A549 (cell line): ENCODE data around the gene ARAP1. TPM values are rescaled to one million over a fixed set of nuclear protein-coding genes. Genes with fewer than 3 reads are reported as not detected.

ENCODE experiments used
- ATAC-seq, 2 experiments: fragments of 200-7000 bp in 1 of 2; fragments of >200 bp in 1 of 2; cut with Nextera tagmentation in 1 of 2; cut with Tn5 transposase in 1 of 2; 3 replicates each; pipeline versions ENCODE4 v1.8.0 to v1.9.1; 2018 to 2020; ENCODE audit warnings: mild to moderate bottlenecking in 1 of 2, moderate library complexity in 1 of 2
- CTCF ChIA-PET: fragments of 300-600 bp; sonication (Branson Sonifier 250); formaldehyde crosslinking; extraction: SDS; loops from one replicate; lab custom pipeline; 2021; ENCODE audit warnings: antibody characterized with exemption, inconsistent platforms; lab: Yijun Ruan, JAX
- POLR2A ChIA-PET: fragments of 350-600 bp; formaldehyde crosslinking; extraction: SDS; loops from one replicate; lab custom pipeline; 2021; ENCODE audit warnings: antibody characterized with exemption, inconsistent platforms; lab: Yijun Ruan, JAX
- DNase-seq, 2 experiments: peaks; one replicate each; pipeline versions ENCODE4 v3.0.0 to v3.0.0-alpha.2; 2011 to 2016; ENCODE audit warnings: low read depth in 1 of 2, low spot score in 1 of 2
- FAIRE-seq: peaks from 2 replicates; lab custom pipeline; 2011; peaks lifted over from hg19 to GRCh38; lab: Jason Lieb, UNC
- H3K27ac ChIP-seq, 2 experiments: fragments of >200 bp; sonication (Bioruptor Twin); formaldehyde crosslinking; 3 replicates each; pipeline ENCODE4 v1.5.1; 2016 to 2017
- H3K4me1 ChIP-seq: fragments of >200 bp; sonication (Bioruptor Twin); formaldehyde crosslinking; 3 replicates; pipeline ENCODE4 v1.6.1; 2016
- H3K4me2 ChIP-seq: fragments of >200 bp; sonication (Bioruptor Twin); formaldehyde crosslinking; 3 replicates; pipeline ENCODE4 v1.6.1; 2016
- H3K4me3 ChIP-seq: fragments of >200 bp; sonication (Bioruptor Twin); formaldehyde crosslinking; 3 replicates; pipeline ENCODE4 v1.5.1; 2016
- H3K9me3 ChIP-seq: fragments of >200 bp; sonication (Bioruptor Twin); formaldehyde crosslinking; 3 replicates; pipeline ENCODE4 v1.6.1; 2016
- ATOH8 ChIP-seq: fragments of 250-450 bp; sonication (Bioruptor Pico); IDR thresholded peaks from 2 replicates; pipeline ENCODE4 v1.5.0; 2020; ENCODE audit warnings: low read depth, mild to moderate bottlenecking, moderate library complexity
- CBX8 ChIP-seq: fragments of 200-600 bp; sonication (generic); IDR thresholded peaks from 2 replicates; pipeline ENCODE4 v1.6.1; 2016
- CHD2 ChIP-seq: fragments of 150-350 bp; IDR thresholded peaks from 2 replicates; pipeline ENCODE4 v1.6.1; 2014; ENCODE audit warnings: low read length; ENCODE audit not compliant: partially characterized antibody
- CHD4 ChIP-seq: fragments of 200-600 bp; sonication (generic); IDR thresholded peaks from 2 replicates; pipeline ENCODE4 v1.6.1; 2016; ENCODE audit warnings: antibody characterized with exemption, mild to moderate bottlenecking, borderline replicate concordance
- CTCF ChIP-seq: fragments of >200 bp; sonication (Bioruptor Twin); formaldehyde crosslinking; IDR thresholded peaks from 3 replicates; pipeline ENCODE4 v1.5.1; 2016
- E2F6 ChIP-seq: IDR thresholded peaks from 2 replicates; pipeline ENCODE4 v1.6.1; 2012; ENCODE audit warnings: low read depth, borderline replicate concordance
- ESRRA ChIP-seq: fragments of 150-350 bp; IDR thresholded peaks from 2 replicates; pipeline ENCODE4 v1.6.1; 2014; ENCODE audit warnings: mild to moderate bottlenecking, low read length, borderline replicate concordance
- HES2 ChIP-seq: fragments of >200 bp; sonication (Bioruptor Twin); formaldehyde crosslinking; IDR thresholded peaks from 2 replicates; pipeline ENCODE4 v1.6.1; 2016
- HMGXB4 ChIP-seq: fragments of 250-450 bp; sonication (Bioruptor Pico); IDR thresholded peaks from 2 replicates; pipeline ENCODE4 v1.5.0; 2021; ENCODE audit warnings: mild to moderate bottlenecking, moderate library complexity, borderline replicate concordance
- HOXB5 ChIP-seq: fragments of 250-450 bp; sonication (Bioruptor Pico); IDR thresholded peaks from 2 replicates; pipeline ENCODE4 v1.5.0; 2020; ENCODE audit warnings: mild to moderate bottlenecking, moderate library complexity
- JUN ChIP-seq, 2 experiments: fragments of >200 bp; sonication (Bioruptor Twin); formaldehyde crosslinking; IDR thresholded peaks; 2 replicates in 1 of 2; 3 replicates in 1 of 2; pipeline ENCODE4 v1.6.1; 2016 to 2017
- KDM1A ChIP-seq: fragments of 200-600 bp; sonication (generic); IDR thresholded peaks from 2 replicates; pipeline ENCODE4 v1.6.1; 2016; ENCODE audit warnings: low read depth, mild to moderate bottlenecking
- KDM5A ChIP-seq: fragments of 200-600 bp; sonication (generic); IDR thresholded peaks from 2 replicates; pipeline ENCODE4 v1.6.1; 2016; ENCODE audit warnings: antibody characterized with exemption, mild to moderate bottlenecking
- MAZ ChIP-seq: fragments of 150-350 bp; IDR thresholded peaks from 2 replicates; pipeline ENCODE4 v1.6.1; 2014; ENCODE audit warnings: antibody characterized with exemption, low read depth, low read length, borderline replicate concordance
- MYC ChIP-seq: IDR thresholded peaks from 2 replicates; pipeline ENCODE4 v1.6.1; 2012; ENCODE audit warnings: mild to moderate bottlenecking, inconsistent platforms, low read length, improper control_type of control experiment, borderline replicate concordance
- NFE2L2 ChIP-seq: fragments of 150-350 bp; conservative IDR thresholded peaks from 2 replicates; pipeline ENCODE4 v1.6.1; 2014; ENCODE audit warnings: low read length
- NPAS2 ChIP-seq: fragments of 250-450 bp; sonication (Bioruptor Pico); IDR thresholded peaks from 2 replicates; pipeline ENCODE4 v1.8.0; 2022; ENCODE audit warnings: mild to moderate bottlenecking, moderate library complexity, borderline replicate concordance
- POLR2AphosphoS2 ChIP-seq: conservative IDR thresholded peaks from 2 replicates; pipeline ENCODE4 v1.6.1; 2012; ENCODE audit warnings: low read length, improper control_type of control experiment, inconsistent platforms
- RARB ChIP-seq: fragments of 250-450 bp; sonication (Bioruptor Pico); IDR thresholded peaks from 2 replicates; pipeline ENCODE4 v1.8.0; 2021; ENCODE audit warnings: mild to moderate bottlenecking, moderate library complexity
- RCOR1 ChIP-seq: fragments of 150-350 bp; IDR thresholded peaks from 2 replicates; pipeline ENCODE4 v1.6.1; 2014; ENCODE audit warnings: antibody characterized with exemption, low read length, low read depth
- RFX5 ChIP-seq: fragments of 450-650 bp; IDR thresholded peaks from 2 replicates; pipeline ENCODE4 v1.7.1; 2014; ENCODE audit warnings: antibody characterized with exemption, mild to moderate bottlenecking, moderate library complexity
- TFCP2L1 ChIP-seq: fragments of 250-450 bp; sonication (Bioruptor Pico); IDR thresholded peaks from 2 replicates; pipeline ENCODE4 v1.5.0; 2021; ENCODE audit warnings: mild to moderate bottlenecking
- ZFP36 ChIP-seq: fragments of 450-650 bp; IDR thresholded peaks from 2 replicates; pipeline ENCODE4 v1.6.1; 2014; ENCODE audit warnings: borderline replicate concordance; ENCODE audit not compliant: partially characterized antibody
- ZSCAN20 ChIP-seq: fragments of 250-450 bp; sonication (Bioruptor Pico); IDR thresholded peaks from 2 replicates; pipeline ENCODE4 v1.8.0; 2022; ENCODE audit warnings: mild to moderate bottlenecking, moderate library complexity
- WGBS: methylation state at CpG from one replicate; pipeline ENCODE4 v1.1.6; 2017; ENCODE audit errors: missing lambda C conversion rate; 5-methylcytosine and 5-hydroxymethylcytosine counted together
- polyA plus RNA-seq, 4 experiments: library from polyadenylated mRNA; depleted of rRNA in 3 of 4; stranded (reverse); fragments of >200 nt; fragmentation: RNase III in 1 of 4; extraction: RNeasy Plus Mini Kit Qiagen cat#74134 plus additional on column Dnase treatment in 1 of 4; gene quantifications; 2 replicates in 3 of 4; 3 replicates in 1 of 4; pipeline ENCODE4 v1.2.3, GENCODE V29; 2011 to 2017
- TF ChIP-seq, protein P1 (sequence below): IDR thresholded peaks from 2 replicates; pipeline ENCODE4 v1.6.1; 2012
- TF ChIP-seq, protein P2 (sequence below): IDR thresholded peaks from 2 replicates; pipeline ENCODE4 v1.6.1; 2012

ARAP1 gene
- polyA plus RNA-seq, 2 of the 4 experiments (the other 2 are of a cell fraction) = 29.5 to 30.1 TPM

GRCh38 chr11:72688929-72689328, 63.3 kb downstream of the ARAP1 start (continued):
- no peak for TF ChIP-seq CTCF
- no peak for TF ChIP-seq ZSCAN20 (CRISPR knock-in tag)
- TF ChIP-seq E2F6 = no peak
- TF ChIP-seq HMGXB4 = no peak
- no peak for TF ChIP-seq MAZ
- TF ChIP-seq HOXB5 (CRISPR knock-in tag) = no peak
- TF ChIP-seq MYC = no peak
- TF ChIP-seq CHD2 = no peak

DNA sequence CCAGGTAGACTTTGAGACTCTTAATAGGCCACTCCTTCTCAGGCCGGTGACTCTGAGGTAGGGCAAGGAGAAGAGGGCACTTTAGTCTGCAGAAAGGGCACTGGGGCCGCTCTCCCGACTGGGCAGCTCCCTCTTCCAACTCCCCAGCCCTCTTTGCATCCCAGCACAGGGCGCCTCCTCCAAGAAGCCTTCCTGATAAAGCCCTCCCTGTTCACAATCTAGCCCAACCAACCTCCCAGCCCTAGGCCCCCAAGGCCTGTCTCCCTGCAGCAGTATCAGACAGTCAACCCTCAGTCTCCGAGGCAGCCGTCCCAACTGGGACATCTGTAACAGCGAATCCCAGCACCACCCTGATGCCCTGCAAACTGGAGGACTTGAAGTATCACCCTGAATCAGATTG, 63.7 kb downstream of the ARAP1 start:
- H3K27ac ChIP-seq = no peak overlapping the region
- CTCF ChIA-PET = interaction anchor here (2.7 kb wide), 1 partner anchor 8 kb away, joined by 6 read pairs; no protein-coding TSS in a partner anchor
- FAIRE-seq = no peak
- POLR2A ChIA-PET = no interaction called here
- H3K4me2 ChIP-seq = no peak overlapping the region
- no peak for TF ChIP-seq TFCP2L1 (CRISPR knock-in tag)
- WGBS = 89% methylated on average over 6 of the region's 7 CpGs
- no peak for ATAC-seq
- peaks cover 9% of the 10 kb centered on the region; the same call in 2 of the 3 replicates for H3K4me1 ChIP-seq
- no peak for DNase-seq
- H3K4me3 ChIP-seq = no peak overlapping the region
- no peaks in the 10 kb centered on the region for H3K9me3 ChIP-seq

GRCh38 chr11:72687326-72687725, 64.9 kb downstream of the ARAP1 start:
- ATAC-seq (no peak), DNase-seq (no peak), FAIRE-seq (no peak)
- H3K4me1 ChIP-seq = peaks cover 9% of the 10 kb centered on the region; the same call in 2 of the 3 replicates
- ChIA-PET POLR2A (no interaction called here), CTCF (interaction anchor here (10.1 kb wide), 1 partner anchor 87 kb away, joined by 104 read pairs; no protein-coding TSS in a partner anchor)
- WGBS = 95% methylated on average over 7 of the region's 7 CpGs
- TF ChIP-seq JUN (IDR thresholded peaks at IDR 0.05) (no peak), RFX5 (no peak), RCOR1 (no peak), NFE2L2 (no peak)
- no peak overlapping the region for H3K27ac ChIP-seq
- no peak overlapping the region for H3K4me3 ChIP-seq
- H3K9me3 ChIP-seq = no peaks in the 10 kb centered on the region
- H3K4me2 ChIP-seq = no peak overlapping the region

DNA sequence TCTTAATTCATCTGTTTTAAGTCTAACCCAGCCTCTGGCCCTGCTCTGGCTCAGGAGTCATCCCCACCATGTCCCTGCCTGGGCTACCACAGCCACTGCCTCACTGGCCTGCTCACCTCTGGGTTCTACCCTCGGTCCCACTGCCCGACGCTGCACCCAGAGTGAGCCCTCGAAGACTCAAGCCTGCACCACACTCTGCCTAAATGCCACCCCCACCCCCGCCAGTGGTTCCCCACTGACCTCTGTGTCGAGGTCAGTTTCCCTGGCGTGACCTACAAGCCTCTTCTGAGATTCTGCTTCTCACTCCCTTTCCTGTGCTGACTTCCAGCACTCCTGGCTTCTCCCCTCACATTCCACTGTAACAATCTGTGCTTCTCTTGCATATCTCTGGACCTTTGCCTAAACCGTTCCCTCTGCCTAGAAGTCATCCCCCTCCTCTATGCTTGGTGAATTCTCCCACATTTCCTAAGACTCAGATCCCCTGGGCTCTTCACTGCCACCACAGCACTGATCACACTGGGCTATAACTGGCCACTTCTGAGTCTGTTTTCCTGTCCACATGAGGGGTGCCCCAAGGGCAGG, 65.5 kb downstream of the ARAP1 start:
- Histone ChIP-seq H3K4me3 (no peak overlapping the region), H3K4me2 (no peak overlapping the region), H3K27ac (no peak overlapping the region), H3K4me1 (peaks cover 9% of the 10 kb centered on the region; the same call in 2 of the 3 replicates), H3K9me3 (no peaks in the 10 kb centered on the region)
- CTCF ChIA-PET = interaction anchor here (0.9 to 12.5 kb wide), 6 partner anchors 13 to 97 kb away, joined by 3 to 293 read pairs (median 72); partner anchors contain the start of gene PDE2A
- 83% methylated on average over 7 of the region's 8 CpGs for WGBS
- ATAC-seq (no peak), FAIRE-seq (no peak), DNase-seq (no peak)
- POLR2A ChIA-PET = no interaction called here
- TF ChIP-seq CHD4 = no peak
- no peak for TF ChIP-seq NPAS2 (CRISPR knock-in tag)
- no peak for TF ChIP-seq POLR2AphosphoS2
- TF ChIP-seq ZSCAN20 (CRISPR knock-in tag) = no peak
- TF ChIP-seq KDM1A = no peak
- TF ChIP-seq, protein P1, sequence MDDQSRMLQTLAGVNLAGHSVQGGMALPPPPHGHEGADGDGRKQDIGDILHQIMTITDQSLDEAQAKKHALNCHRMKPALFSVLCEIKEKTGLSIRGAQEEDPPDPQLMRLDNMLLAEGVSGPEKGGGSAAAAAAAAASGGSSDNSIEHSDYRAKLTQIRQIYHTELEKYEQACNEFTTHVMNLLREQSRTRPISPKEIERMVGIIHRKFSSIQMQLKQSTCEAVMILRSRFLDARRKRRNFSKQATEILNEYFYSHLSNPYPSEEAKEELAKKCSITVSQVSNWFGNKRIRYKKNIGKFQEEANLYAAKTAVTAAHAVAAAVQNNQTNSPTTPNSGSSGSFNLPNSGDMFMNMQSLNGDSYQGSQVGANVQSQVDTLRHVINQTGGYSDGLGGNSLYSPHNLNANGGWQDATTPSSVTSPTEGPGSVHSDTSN = no peak
- no peak for TF ChIP-seq RCOR1
- TF ChIP-seq KDM5A = no peak
- TF ChIP-seq RARB = no peak
- no peak for TF ChIP-seq ZFP36
- TF ChIP-seq CBX8 = no peak
- TF ChIP-seq, protein P2, sequence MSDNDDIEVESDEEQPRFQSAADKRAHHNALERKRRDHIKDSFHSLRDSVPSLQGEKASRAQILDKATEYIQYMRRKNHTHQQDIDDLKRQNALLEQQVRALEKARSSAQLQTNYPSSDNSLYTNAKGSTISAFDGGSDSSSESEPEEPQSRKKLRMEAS = no peak
- TF ChIP-seq HES2 = no peak
- TF ChIP-seq ESRRA = no peak
- TF ChIP-seq ATOH8 (CRISPR knock-in tag) = no peak
